Activated naive CD4-positive, alpha-beta T cell treated with anti-CD3 and anti-CD28 coated beads, Interleukin-2, amount 50 U/mL, for 16 hours (primary cell): ENCODE results near the gene VPS37B.
"Not testable (repeated sequence)": the region's sequence is repeated elsewhere in the genome, so short reads cannot be mapped to it uniquely, and the experiment has no call there.

Experiments used
- DNase-seq: peaks from one replicate; pipeline ENCODE4 v3.0.0-alpha.2; 2020

VPS37B gene

GRCh38 chr12:122880668-122881067, 15.3 kb downstream of the VPS37B start:
- no peak for DNase-seq

GRCh38 chr12:122880155-122880667, 15.7 kb downstream of the VPS37B start:
- DNase-seq: no peak

- DNase-seq: no peak
Observed at GRCh38 chr12:122878780-122879612, 16.9 kb downstream of the VPS37B start.

- no peak for DNase-seq
Observed at GRCh38 chr12:122876731-122877130, 19.2 kb downstream of the VPS37B start.

- not testable (repeated sequence) for DNase-seq
Observed at GRCh38 chr12:122876281-122876680, 19.6 kb downstream of the VPS37B start.

GRCh38 chr12:122875590-122876220, 20.2 kb downstream of the VPS37B start:
- no peak for DNase-seq

- DNase-seq: peak; percentile 65
Observed at GRCh38 chr12:122874081-122874480, 21.8 kb downstream of the VPS37B start.

GRCh38 chr12:122873540-122873939, 22.4 kb downstream of the VPS37B start:
- no peak for DNase-seq

- no peak for DNase-seq
Observed at GRCh38 chr12:122872815-122873361, 23.0 kb downstream of the VPS37B start.

GRCh38 chr12:122871851-122872780, 23.8 kb downstream of the VPS37B start:
- DNase-seq: peak; percentile 58

GRCh38 chr12:122870867-122871664, 24.9 kb downstream of the VPS37B start:
- peak; percentile 8 for DNase-seq

GRCh38 chr12:122870163-122870842, 25.6 kb downstream of the VPS37B start:
- peak; percentile 7 for DNase-seq

- DNase-seq: no peak
Observed at GRCh38 chr12:122869207-122869973, 26.5 kb downstream of the VPS37B start.

GRCh38 chr12:122868471-122869177, 27.3 kb downstream of the VPS37B start:
- no peak for DNase-seq

- DNase-seq: no peak
Observed at GRCh38 chr12:122867691-122868461, 28.0 kb downstream of the VPS37B start.

- no peak for DNase-seq
Observed at GRCh38 chr12:122866950-122867607, 28.8 kb downstream of the VPS37B start.

GRCh38 chr12:122866379-122866778, 29.5 kb downstream of the VPS37B start:
- DNase-seq: no peak
